HG03097 (cell line): ENCODE measurements around the gene TEAD1.

Source experiments
- ATAC-seq: cut with Tn5 transposase; IDR thresholded peaks from one replicate; pipeline ENCODE4 v1.9.1; 2021; ENCODE audit not compliant: unreplicated experiment, low FRiP score

Gene TEAD1

DNA sequence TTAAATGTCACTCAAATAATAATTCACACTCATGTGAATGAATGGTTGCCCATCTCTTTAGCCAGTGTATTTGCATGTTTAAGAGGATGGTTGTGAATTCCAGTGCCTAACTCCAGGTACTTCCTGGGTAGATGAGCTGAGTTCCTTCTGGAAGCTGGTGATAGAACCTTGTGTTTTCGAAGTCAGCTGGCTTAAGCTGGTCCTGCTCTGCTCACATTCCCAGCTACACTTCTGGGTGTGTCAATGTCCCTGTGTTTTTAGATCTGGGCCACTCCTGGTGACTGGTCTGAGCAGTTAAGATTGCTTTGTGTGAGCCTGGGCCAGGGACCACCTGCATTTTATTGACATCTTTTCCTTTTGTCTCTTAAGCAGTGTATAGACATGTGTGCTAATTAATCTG, 10.6 kb downstream of the TEAD1 start:
- ATAC-seq, result no peak

DNA sequence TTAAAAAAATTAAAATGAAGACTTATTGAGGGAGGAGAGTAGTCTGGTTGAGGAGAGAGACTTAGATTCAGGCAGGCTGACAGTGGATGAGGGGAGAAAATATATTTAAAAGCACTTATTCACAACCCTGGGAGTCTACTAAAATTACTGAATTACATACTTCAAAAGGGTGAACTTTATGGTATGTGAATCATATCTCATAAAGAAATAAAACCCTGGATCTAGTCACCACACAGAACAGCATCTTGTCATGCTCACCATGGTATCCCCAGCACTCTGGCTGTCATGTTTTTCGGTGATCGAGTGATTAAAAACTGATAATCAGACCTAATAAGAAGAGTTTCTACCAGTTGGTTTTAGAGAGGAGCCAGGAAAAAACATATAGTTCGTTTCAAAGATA, 11.0 kb downstream of the TEAD1 start:
- no peak for ATAC-seq

DNA sequence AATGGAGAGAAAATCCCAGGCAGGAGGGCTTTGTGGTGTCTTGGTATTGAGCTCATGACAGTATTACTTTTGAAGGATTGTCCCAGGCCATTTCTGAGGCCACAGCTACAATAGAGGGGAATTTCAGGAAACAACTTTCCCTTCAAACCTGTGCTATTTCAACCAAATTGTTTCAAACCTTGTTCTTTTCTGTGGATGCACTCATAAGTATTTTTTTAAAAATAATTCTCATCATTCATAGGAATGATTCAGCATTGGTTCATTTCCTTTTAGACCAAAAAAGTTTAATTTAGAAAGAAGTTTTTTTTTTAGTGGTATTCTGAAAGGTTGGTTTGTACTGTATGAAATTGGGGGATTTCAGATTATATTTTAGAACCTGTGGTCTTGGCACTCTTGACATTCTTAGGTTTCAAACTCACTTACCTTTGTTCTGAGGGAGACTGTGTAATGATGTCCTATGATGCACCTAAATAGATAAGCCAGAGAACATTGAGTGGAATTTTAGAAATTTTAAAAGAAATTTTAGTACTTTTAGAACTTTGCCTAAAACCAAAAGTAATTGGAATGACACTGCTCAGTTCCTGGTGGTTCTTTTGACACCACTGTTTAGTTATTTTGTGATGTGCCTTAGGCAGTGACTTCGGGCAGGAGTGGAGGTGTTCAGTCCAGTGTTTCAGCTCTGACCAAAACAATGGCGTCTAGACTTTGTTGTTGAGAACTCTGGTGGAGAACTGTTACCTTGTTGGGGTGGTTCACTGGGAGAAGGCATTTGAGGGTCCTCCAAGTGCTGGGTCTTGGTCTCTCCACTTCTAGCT, 12.2 kb downstream of the TEAD1 start:
- no peak for ATAC-seq

DNA sequence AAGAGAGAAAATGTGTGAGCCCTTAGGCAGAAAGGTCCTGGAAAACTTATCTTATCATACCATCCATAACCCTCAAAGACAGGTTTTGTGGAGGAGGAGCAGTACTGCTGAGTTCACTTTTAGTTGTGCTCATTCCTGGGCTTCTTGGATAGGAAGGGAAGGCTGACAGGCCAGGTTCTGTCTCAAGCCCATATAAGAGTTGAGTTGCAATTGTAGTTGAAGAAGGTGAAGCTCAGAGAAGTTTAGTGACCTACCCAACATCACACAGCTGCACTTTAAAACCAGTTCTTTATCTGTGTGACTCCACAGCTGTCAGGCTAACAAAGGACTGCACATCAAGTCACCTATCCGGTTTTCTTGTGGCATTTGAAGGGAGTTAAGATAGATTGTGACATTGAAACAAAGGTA, 13.0 kb downstream of the TEAD1 start:
- no peak for ATAC-seq

DNA sequence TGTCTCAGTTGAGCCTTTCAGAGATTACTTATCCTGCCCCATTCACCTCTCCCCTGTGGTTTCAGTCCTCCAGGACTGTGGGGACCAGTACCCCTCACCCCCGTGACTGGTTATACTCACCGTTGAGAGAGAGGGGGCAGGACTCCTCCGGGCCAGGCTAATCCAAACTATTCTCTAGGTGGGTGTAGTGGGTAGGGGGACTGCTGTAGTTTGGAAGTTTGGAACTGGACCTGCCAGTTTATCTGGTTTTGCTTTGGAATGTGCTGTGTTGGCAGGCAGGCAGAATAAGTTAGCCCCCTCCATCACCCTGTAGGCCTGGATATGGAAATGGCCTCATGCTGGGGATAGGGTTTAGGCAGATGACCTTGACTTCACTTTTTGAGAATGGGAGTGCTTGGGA, 13.5 kb downstream of the TEAD1 start:
- no peak for ATAC-seq

DNA sequence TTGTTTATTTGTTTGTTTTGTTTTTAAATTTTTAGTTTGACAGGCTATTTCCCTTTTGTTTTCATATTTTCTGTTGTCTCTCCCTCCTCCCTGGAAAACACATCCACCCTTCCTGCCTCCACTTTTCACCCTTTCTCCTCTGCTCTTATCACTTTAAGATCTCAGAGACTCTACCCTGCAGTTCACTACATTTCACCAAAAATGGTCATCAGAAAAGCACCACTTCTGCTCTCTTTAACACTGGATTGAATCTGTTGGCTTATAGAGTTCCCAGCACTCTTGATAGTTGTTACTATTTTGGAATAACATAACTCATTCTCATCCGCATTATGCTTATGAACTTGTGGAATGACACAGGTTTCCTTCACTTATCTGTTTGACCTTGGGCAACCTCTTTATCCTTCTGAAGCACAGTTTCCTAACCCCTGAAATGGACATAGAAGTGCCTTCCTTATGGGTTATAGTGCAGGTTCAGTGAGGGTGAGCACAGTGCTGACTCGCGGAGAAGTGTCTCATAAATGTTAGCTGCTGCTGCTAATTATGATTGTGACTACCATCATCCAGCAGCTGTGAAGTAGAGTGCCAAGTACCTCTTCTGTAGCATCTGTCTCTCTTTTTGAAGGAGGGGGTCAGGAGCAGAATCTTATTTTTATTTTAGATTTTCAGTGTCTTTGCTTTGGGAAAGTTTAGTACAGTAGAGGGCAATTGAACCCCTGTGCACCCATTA, 15.0 kb downstream of the TEAD1 start:
- ATAC-seq, result no peak

DNA sequence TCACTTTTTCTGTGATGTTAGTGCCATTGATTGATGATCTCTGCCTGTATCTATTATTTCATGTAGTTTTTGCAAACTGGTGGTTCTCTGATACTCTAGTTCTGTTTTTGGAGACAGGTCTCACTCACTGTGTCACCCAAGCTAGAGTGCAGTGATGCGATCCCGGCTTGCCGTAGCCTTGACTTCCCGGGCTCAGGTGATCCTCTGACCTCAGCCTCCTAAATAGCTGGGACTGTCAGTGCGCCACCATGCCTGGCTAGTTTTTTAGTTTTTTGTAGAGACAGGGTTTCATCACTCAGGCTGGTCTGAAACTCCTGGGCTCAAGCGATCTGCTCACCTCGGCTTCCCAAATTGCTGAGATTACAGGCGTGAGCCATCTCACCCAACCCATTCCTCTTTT, 16.4 kb downstream of the TEAD1 start:
- ATAC-seq, result no peak

DNA sequence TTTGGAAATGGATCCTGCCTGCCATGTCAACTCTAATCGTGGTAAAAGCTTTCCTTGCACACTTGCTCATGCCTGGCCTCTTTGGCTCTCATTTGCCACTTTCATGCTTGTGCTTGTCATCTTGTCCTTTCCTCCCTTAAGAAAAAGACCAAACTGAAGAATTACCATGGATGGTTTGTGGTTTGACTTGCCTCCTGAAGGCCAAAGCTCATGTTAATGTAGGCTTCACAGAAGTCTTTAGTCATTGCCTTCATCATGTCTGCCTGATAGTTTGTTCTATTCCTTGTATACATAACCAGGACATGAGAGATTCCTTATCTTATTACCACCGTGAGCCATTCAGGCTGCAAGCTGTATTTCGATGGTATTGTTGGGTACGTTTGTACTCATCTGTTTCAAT, 17.3 kb downstream of the TEAD1 start:
- no peak for ATAC-seq

DNA sequence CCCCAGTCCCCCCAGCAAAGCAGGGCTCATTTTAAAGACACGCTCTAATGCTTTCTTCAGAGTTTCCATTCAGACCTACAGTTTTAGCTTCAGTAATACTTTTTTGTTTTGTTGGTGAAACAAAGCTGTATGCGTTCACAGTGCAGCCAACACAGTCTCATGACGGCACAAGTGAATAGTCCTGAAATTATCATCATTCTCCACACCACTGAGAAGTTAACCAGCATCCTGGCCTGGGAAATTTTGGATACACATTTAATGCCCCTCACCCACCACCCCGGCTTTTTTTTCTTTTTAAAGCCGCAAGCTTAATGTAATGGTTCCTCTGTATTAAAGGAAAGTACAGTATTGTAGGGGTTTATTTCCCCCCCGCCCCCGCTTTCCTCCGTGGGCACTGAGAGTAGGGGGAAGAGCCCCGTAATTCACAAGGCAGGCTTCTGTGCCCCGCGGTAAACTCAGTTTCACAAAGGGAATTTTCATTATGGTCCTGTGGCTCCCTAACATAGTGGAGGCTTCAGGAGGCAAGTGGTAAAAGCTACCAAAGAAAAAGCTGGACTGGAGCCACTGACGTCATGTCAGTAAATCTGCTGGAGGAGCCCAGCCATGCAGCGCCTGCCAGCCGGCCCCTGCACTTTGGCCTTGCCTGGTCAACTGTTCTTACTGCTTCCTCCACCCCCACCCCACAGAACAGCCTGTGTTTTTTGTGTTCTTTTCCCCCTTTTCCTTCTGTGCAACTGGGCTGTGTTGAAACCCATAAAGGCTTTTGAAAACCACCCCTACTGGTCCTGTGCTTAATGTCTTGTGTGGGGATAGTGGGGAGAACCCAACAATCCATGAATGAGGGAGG, 18.2 kb downstream of the TEAD1 start:
- ATAC-seq, result no peak

DNA sequence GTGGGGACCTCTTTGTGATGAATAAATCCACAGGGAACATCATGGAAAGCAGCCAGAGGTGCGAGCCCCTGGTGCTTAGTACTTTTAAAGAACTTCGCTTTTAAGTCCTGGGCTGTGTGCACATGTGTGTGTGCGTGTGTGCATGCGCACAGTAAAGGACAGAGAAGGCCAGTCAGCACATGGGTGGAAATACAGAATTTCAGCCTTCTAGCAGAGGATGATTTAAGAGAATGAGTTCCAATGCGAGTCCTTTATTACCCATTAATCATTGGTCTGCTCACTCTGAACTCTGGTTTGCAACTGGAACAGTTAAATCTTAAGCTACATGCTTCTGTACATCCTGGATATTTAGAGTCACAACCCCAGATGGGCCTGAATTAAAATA, 18.9 kb downstream of the TEAD1 start:
- ATAC-seq, result no peak

DNA sequence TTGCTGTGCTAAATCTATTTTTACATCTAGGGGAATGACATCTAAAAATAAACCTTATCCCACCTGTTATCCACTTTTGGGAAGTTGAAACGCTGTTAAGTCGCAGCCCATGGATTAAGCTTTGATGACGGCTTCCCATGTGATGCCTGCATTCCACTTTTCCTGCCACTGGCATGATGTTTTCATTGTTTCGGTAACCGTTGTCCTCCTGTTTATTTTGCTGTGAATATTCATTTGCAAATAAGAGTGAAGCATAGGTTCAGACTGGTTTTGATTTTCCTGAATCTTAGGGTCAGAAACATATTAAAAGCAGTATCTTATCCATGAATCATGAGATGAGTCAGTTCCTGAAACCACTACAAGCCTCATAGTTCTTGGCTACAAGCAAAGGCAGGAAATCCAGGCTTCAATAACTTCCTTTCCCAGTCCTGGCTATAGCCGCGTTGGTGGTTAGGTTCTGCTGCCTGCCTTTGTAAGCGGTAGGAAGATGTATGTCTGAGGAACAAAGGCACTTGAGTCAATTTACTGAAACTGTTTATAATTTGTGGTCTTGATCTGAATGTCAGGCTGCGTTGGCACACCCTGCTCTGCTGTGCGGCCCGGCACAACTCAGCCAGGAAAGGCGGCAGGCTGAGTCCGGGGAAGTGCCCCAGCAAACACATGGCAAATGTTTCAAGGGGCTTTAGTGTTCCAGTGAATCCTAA, 19.4 kb downstream of the TEAD1 start:
- no peak for ATAC-seq

DNA sequence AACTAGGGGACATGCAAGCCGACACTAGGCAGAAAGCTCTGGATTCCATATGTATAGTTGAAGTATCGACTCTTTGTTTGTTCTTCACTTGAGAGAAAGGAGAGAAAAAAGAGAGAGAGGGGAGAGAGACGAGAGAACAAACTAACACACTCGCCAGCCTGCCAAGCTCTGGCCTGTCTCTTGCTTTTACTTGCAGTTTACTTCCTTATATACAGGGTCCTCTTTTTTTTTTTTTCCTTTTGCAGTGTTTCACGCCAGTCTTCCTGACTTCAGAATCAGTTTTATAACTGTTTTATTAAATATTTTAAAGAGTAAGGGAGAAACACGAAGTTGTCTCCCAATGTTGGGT, 19.9 kb downstream of the TEAD1 start:
- no peak for ATAC-seq

DNA sequence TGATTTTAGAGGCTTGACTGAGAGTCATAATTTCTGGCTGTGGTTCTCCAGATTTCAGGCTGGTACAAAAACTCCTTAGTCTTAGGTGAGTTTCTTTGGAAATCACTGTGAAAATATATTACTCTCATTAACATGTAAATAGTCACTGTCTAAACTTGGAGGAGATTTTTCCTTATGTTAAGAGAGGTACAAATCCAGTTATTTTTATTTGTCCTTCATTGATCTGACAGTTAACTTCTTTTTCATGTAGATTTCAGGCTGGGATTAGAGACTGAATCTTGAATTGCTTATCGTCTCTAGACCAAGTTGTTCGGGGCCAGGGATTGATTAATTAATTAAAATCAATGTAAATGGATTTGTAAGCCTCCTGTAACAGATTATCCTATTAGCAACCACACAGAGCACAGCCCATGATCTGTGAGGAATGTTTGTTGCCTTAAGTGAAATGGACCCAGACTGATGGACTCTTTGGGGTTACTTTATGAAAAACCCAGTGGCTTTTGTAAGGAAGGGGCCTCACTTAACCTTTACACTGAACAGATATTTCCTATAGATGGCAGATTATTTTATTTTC, 21.1 kb downstream of the TEAD1 start:
- ATAC-seq, result no peak

DNA sequence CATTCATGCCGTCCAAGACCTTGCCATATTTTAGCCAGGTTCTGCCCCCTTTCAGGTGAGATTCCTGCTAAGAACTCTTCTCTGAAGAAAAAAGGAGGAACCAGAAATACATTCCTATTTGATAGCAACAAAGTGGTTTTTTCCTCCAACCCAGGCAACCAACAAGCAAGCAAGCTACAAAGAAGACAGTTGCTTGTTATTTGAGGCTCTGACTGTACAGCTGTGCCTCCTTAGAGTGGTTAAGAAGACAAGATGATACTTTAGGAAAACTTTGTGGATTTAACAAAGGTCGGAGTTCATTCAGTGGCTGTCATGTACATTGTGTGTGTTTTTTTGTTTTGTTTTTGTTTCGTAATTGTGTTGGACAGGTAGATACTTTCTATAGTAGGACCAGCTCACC, 21.7 kb downstream of the TEAD1 start:
- no peak for ATAC-seq

DNA sequence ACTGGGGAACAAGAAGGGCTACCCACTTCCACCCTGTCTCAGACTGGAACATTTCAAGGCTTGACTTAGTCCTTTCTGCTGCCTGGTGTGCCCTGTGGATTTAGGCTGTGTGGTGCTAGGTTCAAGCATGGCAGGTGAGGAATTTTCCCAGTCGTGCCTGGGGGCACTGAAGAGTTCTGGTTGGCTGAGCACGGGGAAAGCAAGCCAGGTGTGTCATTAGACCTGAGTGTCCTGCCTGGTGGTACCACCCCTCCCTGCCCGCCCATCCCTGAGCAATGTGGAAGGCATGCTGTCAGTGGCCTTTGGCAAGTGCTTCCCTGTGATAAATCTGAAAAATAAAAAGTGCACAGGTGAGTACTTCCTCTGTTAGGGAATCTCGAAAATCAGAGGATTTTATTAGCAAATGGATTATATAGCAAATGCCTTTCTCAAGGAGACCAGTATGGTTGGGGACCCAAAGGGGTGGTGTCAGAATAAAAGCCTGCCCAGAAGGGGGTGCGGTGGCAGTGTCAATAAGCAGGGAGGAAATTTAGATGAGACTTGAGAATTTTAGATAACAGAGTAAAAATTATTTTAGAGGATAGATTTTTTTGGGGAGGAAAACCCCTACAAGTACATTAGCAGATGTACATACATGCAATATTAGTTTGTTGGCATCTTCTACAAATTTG, 22.8 kb downstream of the TEAD1 start:
- no peak for ATAC-seq

DNA sequence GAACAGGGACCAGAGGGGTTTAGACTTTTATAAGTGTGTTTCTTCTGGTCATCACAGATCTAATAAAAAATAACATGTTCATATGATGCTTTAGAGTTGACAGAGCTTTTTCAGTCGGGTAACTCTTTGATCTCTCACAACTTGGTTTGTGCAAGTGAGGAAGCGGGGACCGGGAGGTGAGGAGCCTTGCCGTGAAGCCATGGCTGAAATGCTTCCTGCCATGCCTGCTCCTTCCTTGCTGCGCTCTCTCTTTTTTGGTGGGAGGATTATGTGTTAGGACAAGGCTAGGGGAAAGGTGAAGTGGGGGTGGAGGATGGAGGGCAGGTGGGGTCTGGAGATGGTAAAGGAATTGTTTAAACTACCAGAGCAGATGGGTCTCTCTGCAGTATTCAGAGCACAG, 23.8 kb downstream of the TEAD1 start:
- ATAC-seq, result no peak

DNA sequence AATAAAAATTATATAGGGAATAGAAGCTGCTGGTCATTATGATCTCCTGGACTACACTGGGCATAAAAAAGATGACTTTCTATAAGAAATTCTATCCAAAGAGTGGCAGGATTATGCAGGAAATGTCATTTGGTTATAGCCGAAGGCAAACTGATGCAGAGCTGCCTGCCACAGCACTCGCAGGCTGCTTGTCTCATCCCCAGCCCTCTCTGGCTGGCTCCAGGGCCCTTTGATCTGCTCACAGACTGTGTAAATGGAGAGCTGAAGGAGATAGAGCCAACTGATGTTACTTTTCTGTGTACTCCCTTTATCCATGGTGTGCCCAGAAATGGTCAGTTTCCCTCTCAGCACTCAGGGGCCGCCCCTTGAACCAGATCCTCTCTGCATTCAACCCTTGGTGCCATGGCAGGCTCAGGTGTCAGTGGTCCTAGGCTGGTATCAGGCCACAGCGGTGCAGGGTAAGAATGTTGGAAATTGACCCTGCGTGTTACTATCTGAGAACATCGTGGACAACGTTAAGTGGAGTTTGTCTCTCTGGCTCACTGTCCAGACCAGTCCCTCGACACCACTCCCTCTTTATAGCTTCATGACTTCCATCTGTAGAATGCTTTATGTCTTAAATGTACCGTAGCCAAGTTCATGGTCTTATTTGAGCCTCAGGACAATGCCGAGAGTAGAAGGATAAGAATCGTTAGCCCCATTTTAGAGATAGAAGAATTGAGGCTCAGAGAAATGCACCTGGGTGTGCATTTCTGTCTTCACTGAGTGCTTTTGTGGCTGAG, 27.8 kb downstream of the TEAD1 start:
- no peak for ATAC-seq

DNA sequence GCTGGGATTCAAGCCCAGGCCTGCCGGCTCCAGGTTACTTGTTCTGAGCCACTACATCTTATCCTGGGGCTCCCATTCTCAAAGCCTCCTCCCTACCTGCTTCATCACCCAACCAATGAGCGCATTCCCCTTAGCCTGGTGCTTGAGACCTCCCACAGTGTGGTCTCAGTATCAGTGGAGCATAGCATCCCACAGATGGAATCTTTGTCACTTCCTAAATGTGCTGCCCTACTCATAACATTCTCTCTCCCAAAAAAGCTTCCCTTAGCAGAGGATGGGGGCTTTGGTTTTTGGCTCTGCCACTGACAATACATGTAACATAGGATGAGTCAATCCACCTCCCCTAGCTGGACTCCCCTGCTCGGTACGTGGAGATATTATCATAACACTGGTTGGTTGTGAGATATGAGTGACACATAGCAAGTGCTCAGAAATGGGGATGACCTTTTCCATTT, 28.8 kb downstream of the TEAD1 start:
- ATAC-seq, result no peak

DNA sequence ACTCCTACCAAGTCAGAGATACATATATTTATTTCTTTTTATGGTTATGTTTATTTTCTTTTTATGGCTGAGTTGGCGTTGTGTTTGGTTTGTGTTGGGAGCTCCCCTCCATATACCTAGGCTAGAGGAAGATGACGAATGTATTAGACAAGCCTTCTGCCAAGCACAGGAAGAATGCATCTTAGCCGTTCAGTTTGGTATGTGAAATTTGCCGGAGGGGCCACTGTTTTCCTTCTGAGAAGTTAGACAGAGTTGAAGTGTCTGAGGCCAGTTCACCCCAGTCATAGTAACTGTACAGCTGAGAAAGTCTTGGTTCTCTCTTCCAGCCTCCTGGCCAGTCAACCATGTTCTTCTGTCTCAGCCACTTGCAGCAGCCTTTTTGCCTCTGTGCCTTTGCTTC, 29.8 kb downstream of the TEAD1 start:
- ATAC-seq, result no peak
